NCI-H460 (cell line): ENCODE results near the gene LPCAT3. TPM values are rescaled to one million over a fixed set of nuclear protein-coding genes. Genes with fewer than 3 reads are reported as not detected.

Experiments
- DNase-seq: peaks from one replicate; pipeline ENCODE4 v3.0.0-alpha.2; 2016; ENCODE audit warnings: low read depth; ENCODE audit errors: extremely low read depth
- total RNA-seq: library from RNA; depleted of rRNA; stranded (reverse); fragments of >200 nt; shearing (Covaris generic); gene quantifications from 2 replicates; pipeline ENCODE4 v1.2.3, GENCODE V29; 2014

Gene LPCAT3
- total RNA-seq, 1 experiment from 2014 or later: 9.3 TPM

GRCh38 chr12:6954316-6955107 is 63.8 kb downstream of the LPCAT3 start:
- DNase-seq: no peak

DNA sequence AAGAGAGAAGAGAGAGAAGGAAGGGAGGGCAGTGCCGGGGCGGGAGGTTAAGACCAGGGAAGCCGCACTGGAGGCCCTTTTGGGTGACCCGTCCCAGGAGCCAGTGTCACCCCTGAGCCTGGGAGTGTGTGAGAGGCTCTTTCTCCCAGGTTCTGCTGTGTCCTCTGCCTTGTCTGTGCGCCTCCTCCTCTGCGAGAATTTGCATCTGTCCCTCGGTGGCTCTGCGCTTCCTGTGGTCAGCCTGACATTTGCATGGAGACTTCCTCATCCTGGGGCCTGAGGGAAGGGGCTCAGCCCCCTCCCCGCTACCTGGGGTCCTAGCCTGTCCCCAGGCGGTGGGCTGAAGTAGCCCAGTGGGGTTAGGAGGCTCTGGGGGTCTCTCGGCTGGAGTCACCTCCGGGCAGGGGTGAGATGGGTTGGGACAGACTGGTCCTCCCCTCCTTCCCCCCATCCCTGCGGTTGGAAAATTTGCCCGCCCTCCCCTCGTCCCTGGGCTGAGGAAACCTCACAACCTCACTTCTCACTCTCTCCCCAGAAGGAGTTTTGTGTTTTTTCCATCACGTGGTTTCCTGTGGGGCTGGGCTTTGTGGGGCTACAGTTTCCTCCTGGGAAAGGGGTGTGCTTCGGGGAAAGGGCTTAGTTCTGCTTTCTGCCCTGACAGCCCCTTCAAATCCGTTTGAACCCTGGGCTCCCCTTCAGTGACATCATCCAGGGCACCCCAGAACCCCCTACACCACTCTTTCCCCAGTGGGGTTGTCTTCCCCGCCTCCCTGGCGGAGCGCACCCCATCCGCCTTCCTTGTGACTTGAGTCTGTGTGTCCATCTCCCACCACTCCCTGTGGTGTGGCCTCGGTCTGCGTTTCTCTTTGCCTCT is 64.6 kb downstream of the LPCAT3 start:
- DNase-seq: no peak

DNA sequence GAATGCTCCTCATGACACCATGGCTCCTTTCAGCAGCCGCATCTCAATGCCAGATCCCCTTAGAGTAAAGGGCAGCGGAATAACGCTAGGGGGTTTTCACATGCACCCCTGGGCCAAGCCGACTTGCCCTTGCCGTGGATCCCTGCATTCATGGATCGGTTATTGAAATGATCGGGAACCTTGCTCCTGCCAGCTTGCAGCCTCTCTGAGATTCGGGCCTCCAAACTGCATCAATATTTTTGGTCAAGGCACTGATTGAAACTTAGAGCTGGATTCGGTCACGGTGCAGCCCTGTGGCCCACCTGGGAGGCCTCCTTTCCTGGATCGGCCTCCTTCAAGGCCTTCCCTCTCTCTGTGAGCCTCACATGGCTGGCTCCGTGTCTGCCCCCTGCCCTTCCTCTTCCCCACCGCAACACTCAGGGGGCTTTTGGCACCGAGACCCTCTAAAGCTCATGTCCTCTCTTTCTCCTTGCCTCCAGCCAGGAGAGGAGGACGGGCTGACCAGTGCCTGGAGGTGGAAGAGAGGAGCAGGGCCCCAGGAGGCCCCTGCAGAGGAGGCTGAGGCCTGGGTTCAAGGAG is 65.3 kb downstream of the LPCAT3 start:
- DNase-seq: no peak

- no peak for DNase-seq
These were observed 66.0 kb downstream of the LPCAT3 start for GRCh38 chr12:6952121-6952862.

- DNase-seq: no peak
These were observed 66.6 kb downstream of the LPCAT3 start for GRCh38 chr12:6951551-6952120.

DNA sequence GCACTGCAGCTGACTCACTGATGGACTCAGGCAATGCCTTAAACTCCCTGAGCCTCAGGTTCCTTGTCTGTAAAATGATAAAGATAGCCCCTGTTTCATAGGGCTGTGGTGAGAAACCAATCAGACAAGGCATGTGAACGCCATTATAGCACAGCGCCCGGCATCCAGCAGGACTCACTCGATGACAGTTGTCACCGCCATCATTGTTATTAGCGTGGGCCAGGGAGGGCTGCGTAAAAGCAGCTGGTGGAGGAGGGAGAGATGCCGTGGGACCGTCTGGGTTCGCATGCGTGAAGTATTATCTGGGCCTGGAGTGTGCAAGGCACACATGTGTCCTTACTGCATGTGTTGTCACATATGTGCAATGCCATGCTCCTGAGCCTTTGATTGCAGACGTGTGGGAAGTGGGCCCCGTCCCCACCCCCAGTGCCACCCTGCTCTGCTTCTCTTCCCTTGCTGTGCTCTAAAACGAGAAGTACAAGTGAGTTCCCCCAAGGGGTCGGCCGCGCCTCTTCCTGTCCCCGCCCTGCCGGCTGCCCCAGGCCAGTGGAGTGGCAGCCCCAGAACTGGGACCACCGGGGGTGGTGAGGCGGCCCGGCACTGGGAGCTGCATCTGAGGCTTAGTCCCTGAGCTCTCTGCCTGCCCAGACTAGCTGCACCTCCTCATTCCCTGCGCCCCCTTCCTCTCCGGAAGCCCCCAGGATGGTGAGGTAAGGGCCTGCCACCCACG is 67.3 kb downstream of the LPCAT3 start, which contains the start of gene PTPN6:
PTPN6 (plus strand) TSS at position 546 of the 730 bp plus-strand sequence; CDS start at position 703, 157 bp downstream.
- DNase-seq: no peak

- no peak for DNase-seq
These were observed 67.9 kb downstream of the LPCAT3 start for GRCh38 chr12:6950401-6950801.

DNA sequence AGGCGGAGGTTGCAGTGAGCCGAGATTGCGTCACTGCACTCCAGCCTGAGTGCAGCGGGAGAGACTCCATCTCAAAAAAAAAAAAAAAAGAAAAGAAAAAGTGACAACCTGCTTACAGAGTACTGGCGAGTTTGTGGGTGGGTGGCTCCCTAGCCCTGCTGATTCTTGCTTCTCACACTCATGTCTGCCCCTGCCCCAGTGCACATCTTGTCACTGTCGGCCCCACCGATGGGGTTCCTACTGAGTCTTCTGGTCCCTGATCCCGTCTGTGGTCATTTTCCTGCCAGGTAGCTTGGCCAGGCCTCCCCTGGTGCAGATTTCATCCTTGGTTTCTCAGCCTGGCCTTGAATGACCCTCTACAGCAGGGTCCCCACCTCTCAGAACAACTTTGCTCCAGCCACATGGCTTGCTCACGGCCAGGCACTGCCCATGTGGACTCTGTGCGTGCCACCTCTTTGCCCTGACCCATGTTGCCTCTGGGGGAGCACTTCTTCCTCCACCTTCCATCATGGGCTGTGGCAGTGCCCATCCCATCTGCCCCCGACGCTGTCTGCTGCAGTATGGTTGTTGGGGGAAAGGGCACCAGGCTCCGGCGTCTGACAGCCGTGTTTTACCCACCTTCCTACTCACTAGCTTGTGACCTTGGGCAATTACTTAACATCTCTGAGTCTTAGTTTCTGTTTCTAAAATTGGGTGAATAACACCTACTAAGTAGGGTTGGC is 69.2 kb downstream of the LPCAT3 start:
- DNase-seq: no peak

GRCh38 chr12:6947615-6948014 is 70.7 kb downstream of the LPCAT3 start:
- no peak for DNase-seq

DNA sequence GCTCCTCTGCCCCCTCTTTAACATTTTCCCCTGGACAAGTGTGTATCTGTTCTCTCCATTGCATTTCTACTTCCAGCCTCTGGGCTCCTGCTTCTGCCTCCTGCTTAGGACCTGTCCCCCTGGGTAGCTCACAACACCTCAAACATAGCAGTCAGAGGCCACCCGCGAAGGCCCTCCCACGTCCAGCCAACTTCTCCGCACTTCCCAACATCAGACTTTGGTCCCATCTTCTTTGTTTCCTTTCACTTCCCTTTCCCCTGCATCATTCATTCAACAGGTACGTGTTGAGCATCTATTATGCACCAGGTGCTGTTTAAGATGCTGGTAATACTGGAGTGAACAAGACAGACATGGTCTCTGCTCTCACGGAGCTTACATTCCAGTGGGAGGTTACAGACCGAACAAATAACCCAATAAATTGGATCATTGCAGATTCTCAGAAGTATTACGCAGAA is 71.3 kb downstream of the LPCAT3 start:
- no peak for DNase-seq

DNA sequence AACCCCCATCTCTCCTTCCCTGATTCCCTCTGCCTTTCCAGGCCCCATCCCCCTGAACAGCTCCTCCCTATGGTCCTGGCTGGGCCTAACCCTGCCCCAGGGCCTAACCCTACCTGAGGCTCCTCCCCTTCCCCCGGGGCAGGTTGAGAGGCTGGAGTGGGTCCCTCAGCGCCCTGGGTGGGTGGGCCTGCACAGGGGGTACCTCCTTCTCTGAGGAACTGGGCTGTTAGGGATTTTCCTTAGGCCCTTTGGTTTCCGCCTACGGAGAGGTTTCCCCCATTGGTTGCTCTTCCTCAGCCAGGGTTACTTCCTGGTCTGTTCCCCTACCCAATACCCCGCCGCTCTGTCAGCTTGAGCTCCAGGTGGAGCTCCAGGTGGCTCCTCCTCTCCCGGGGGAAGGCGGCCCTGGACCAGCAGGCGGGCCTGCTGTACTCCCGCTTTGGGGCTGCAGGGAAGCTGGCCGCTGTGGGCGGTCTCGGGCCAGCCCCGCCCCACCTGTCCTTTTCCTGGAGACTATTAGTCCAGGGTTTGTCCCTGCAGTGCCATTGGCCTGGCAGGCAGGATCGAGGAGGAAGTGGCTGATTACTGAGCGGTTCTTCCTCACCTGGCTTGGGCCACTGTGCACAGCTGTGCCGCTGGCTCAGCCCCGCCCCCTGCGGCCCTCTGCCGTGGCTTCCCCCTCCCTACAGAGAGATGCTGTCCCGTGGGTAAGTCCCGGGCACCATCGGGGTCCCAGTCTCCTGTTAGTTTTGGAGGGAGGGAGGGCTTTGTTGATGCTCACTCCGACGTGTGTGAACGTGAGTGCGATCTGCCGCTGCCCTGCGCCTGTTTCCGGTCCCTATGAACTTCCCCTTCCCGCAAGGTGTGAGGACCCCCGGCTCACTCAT is 72.0 kb downstream of the LPCAT3 start:
- DNase-seq: peak; percentile 55

DNA sequence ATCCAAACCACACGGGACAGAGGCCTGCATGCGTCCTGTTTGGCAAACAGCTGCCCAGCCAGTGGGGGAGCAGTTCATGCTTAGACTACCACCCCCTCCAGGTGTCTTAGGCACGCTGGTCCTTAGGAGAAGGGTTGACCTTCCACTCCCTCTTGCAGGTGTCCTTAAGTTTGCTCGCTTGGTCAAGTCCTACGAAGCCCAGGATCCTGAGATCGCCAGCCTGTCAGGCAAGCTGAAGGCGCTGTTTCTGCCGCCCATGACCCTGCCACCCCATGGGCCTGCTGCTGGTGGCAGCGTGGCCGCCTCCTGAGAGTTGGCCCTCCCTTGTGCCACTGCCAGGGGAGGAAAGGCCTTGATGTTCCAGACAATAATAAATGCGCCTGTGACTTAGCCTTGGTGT is 72.7 kb downstream of the LPCAT3 start:
- no peak for DNase-seq

- peak; percentile 88 for DNase-seq
These were observed 73.7 kb downstream of the LPCAT3 start for GRCh38 chr12:6944381-6945186.

GRCh38 chr12:6943722-6944380 is 74.4 kb downstream of the LPCAT3 start, which contains the start of the genes C12orf57 and RNU7-1:
Gene C12orf57 (plus strand): TSS chr12:6944022. CDS start chr12:6944122, 100 bp downstream.
Gene RNU7-1 (plus strand): TSS chr12:6943816.
- DNase-seq: peak; percentile 89

- DNase-seq: peak; percentile 85
These were observed 74.9 kb downstream of the LPCAT3 start for GRCh38 chr12:6943389-6943721.

- no peak for DNase-seq
These were observed 76.0 kb downstream of the LPCAT3 start for GRCh38 chr12:6942331-6942665.
